DMS153 treated with DMSO at 0.1 percent for 48 hours (cell line): ENCODE data around the gene KCNAB1.

Source experiments
- DNase-seq: peaks from one replicate; lab custom pipeline; 2025; ENCODE audit not compliant: unreplicated experiment; lab: John Stamatoyannopoulos, UW

The KCNAB1 gene

GRCh38 chr3:156445117-156446090 is 325.0 kb downstream of the KCNAB1 start:
- no peak for DNase-seq

- no peak for DNase-seq
Observed at GRCh38 chr3:156448300-156448699, 327.9 kb downstream of the KCNAB1 start.

- no peak for DNase-seq
Observed at GRCh38 chr3:156449710-156450574, 329.6 kb downstream of the KCNAB1 start.

GRCh38 chr3:156455839-156456238 is 335.5 kb downstream of the KCNAB1 start:
- DNase-seq, result no peak

- DNase-seq, result no peak
Observed at GRCh38 chr3:156456771-156457224, 336.4 kb downstream of the KCNAB1 start.

- no peak for DNase-seq
Observed at GRCh38 chr3:156459434-156459833, 339.1 kb downstream of the KCNAB1 start.

- no peak for DNase-seq
Observed at GRCh38 chr3:156460206-156460611, 339.8 kb downstream of the KCNAB1 start.

- DNase-seq, result no peak
Observed at GRCh38 chr3:156461889-156462288, 341.5 kb downstream of the KCNAB1 start.

GRCh38 chr3:156463123-156463522 is 342.7 kb downstream of the KCNAB1 start:
- no peak for DNase-seq

GRCh38 chr3:156465194-156465593 is 344.8 kb downstream of the KCNAB1 start:
- DNase-seq, result no peak

GRCh38 chr3:156469456-156469855 is 349.1 kb downstream of the KCNAB1 start:
- DNase-seq, result no peak

- DNase-seq, result no peak
Observed at GRCh38 chr3:156471431-156471830, 351.1 kb downstream of the KCNAB1 start.

- DNase-seq, result no peak
Observed at GRCh38 chr3:156472150-156472549, 351.8 kb downstream of the KCNAB1 start.

- DNase-seq, result no peak
Observed at GRCh38 chr3:156472684-156473083, 352.3 kb downstream of the KCNAB1 start.

- no peak for DNase-seq
Observed at GRCh38 chr3:156473341-156473740, 353.0 kb downstream of the KCNAB1 start.

GRCh38 chr3:156474560-156475389 is 354.4 kb downstream of the KCNAB1 start:
- DNase-seq, result no peak

GRCh38 chr3:156477323-156477722 is 356.9 kb downstream of the KCNAB1 start:
- no peak for DNase-seq

GRCh38 chr3:156478891-156479290 is 358.5 kb downstream of the KCNAB1 start:
- no peak for DNase-seq

- DNase-seq, result no peak
Observed at GRCh38 chr3:156479604-156480003, 359.2 kb downstream of the KCNAB1 start.

GRCh38 chr3:156480949-156481348 is 360.6 kb downstream of the KCNAB1 start:
- no peak for DNase-seq

GRCh38 chr3:156483002-156483401 is 362.6 kb downstream of the KCNAB1 start:
- no peak for DNase-seq
